ENCODE measurements around the gene TRAPPC6A.

TRAPPC6A gene

GRCh38 chr19:45142726-45143110 is 35.3 kb downstream of the TRAPPC6A start:
- Histone ChIP-seq H3K36me3 (ENCODE audit: insufficient read depth, low read length) (peaks cover 38% of the 10 kb centered on the region), H3K79me2 (ENCODE audit: insufficient read depth, low read length) (no peaks in the 10 kb centered on the region), H3K27me3 (ENCODE audit: insufficient read depth, low read length) (no peaks in the 10 kb centered on the region), H3K4me1 (ENCODE audit: insufficient read depth, low read length, severe bottlenecking) (peaks cover 12% of the 10 kb centered on the region), H3F3A (ENCODE audit: insufficient read depth, low read length) (no peaks in the 10 kb centered on the region), H3K4me2 (ENCODE audit: low read length) (no peak overlapping the region), H3K9ac (ENCODE audit: low read length) (no peak overlapping the region), H3K9me2 (ENCODE audit: low read depth, low read length) (no peaks in the 10 kb centered on the region), H2AFZ (ENCODE audit: low read length) (no peak overlapping the region), H4K20me1 (ENCODE audit: insufficient read depth, low read length) (no peaks in the 10 kb centered on the region), H3K4me3 (ENCODE audit: low read depth, low read length, poor library complexity, severe bottlenecking) (no peak overlapping the region), H3K27ac (ENCODE audit: low read depth, low read length, poor library complexity, severe bottlenecking) (no peak overlapping the region), H3K9me3 (ENCODE audit: low read length) (no peaks in the 10 kb centered on the region)
- no peak for TF ChIP-seq EZH2 (IDR thresholded peaks at IDR 0.05; ENCODE audit: borderline replicate concordance, low read length)
- no peak for TF ChIP-seq CTCF (IDR thresholded peaks at IDR 0.05; ENCODE audit: low read length)

GRCh38 chr19:45142016-45142725 is 35.9 kb downstream of the TRAPPC6A start:
- no peaks in the 10 kb centered on the region for H4K20me1 ChIP-seq (ENCODE audit: insufficient read depth, low read length)

GRCh38 chr19:45141203-45141900 is 36.7 kb downstream of the TRAPPC6A start:
- H3K9me3 ChIP-seq (ENCODE audit: low read length) = no peaks in the 10 kb centered on the region
- TF ChIP-seq EZH2 (IDR thresholded peaks at IDR 0.05; ENCODE audit: borderline replicate concordance, low read length) (no peak), CTCF (IDR thresholded peaks at IDR 0.05; ENCODE audit: low read length) (no peak)
- H3K4me3 ChIP-seq (ENCODE audit: low read depth, low read length, poor library complexity, severe bottlenecking) = no peak overlapping the region
- no peaks in the 10 kb centered on the region for H3K27me3 ChIP-seq (ENCODE audit: insufficient read depth, low read length)
- no peaks in the 10 kb centered on the region for H3F3A ChIP-seq (ENCODE audit: insufficient read depth, low read length)
- no peaks in the 10 kb centered on the region for H3K79me2 ChIP-seq (ENCODE audit: insufficient read depth, low read length)
- no peak overlapping the region for H3K9ac ChIP-seq (ENCODE audit: low read length)
- H3K4me1 ChIP-seq (ENCODE audit: insufficient read depth, low read length, severe bottlenecking) = peaks cover 26% of the 10 kb centered on the region
- no peaks in the 10 kb centered on the region for H4K20me1 ChIP-seq (ENCODE audit: insufficient read depth, low read length)
- H3K9me2 ChIP-seq (ENCODE audit: low read depth, low read length) = no peaks in the 10 kb centered on the region
- H3K4me2 ChIP-seq (ENCODE audit: low read length) = no peak overlapping the region
- H3K36me3 ChIP-seq (ENCODE audit: insufficient read depth, low read length) = peaks cover 36% of the 10 kb centered on the region
- no peak overlapping the region for H3K27ac ChIP-seq (ENCODE audit: low read depth, low read length, poor library complexity, severe bottlenecking)
- no peak overlapping the region for H2AFZ ChIP-seq (ENCODE audit: low read length)

More at GRCh38 chr19:45142016-45142725, 35.9 kb downstream of the TRAPPC6A start:
- no peaks in the 10 kb centered on the region for H3K9me3 ChIP-seq (ENCODE audit: low read length)
- no peak for TF ChIP-seq CTCF (IDR thresholded peaks at IDR 0.05; ENCODE audit: low read length)
- TF ChIP-seq EZH2 (IDR thresholded peaks at IDR 0.05; ENCODE audit: borderline replicate concordance, low read length) = no peak
- H3K27me3 ChIP-seq (ENCODE audit: insufficient read depth, low read length) = no peaks in the 10 kb centered on the region
- H3K27ac ChIP-seq (ENCODE audit: low read depth, low read length, poor library complexity, severe bottlenecking) = no peak overlapping the region
- H3F3A ChIP-seq (ENCODE audit: insufficient read depth, low read length) = no peaks in the 10 kb centered on the region
- H3K4me3 ChIP-seq (ENCODE audit: low read depth, low read length, poor library complexity, severe bottlenecking) = no peak overlapping the region
- no peaks in the 10 kb centered on the region for H3K9me2 ChIP-seq (ENCODE audit: low read depth, low read length)
- H3K36me3 ChIP-seq (ENCODE audit: insufficient read depth, low read length) = peaks cover 38% of the 10 kb centered on the region
- peaks cover 18% of the 10 kb centered on the region for H3K4me1 ChIP-seq (ENCODE audit: insufficient read depth, low read length, severe bottlenecking)
- H3K9ac ChIP-seq (ENCODE audit: low read length) = no peak overlapping the region
- H3K4me2 ChIP-seq (ENCODE audit: low read length) = no peak overlapping the region
- no peak overlapping the region for H2AFZ ChIP-seq (ENCODE audit: low read length)
- no peaks in the 10 kb centered on the region for H3K79me2 ChIP-seq (ENCODE audit: insufficient read depth, low read length)

All from OCI-LY1 (cell line).